PFSK-1 (cell line): ENCODE results near the gene NRCAM.

Source experiments
- FOXP2 ChIP-seq: optimal IDR thresholded peaks from 2 replicates; pipeline ENCODE3; 2011; ENCODE audit warnings: borderline replicate concordance, control low read depth, inconsistent platforms; ENCODE audit not compliant: insufficient read depth; ENCODE audit errors: extremely low read length, extremely low read depth
- POLR2AphosphoS5 ChIP-seq: IDR thresholded peaks from 2 replicates; pipeline ENCODE4 v1.6.1; 2012; ENCODE audit warnings: low read depth, mild to moderate bottlenecking, control low read depth, low read length, moderate library complexity
- REST ChIP-seq, 2 experiments: IDR thresholded peaks; 2 replicates each; pipeline versions ENCODE4 v1.6.1 to v1.8.0; 2011 to 2012; ENCODE audit warnings: low read depth in 2 of 2, low read length in 2 of 2, control low read depth in 1 of 2, inconsistent platforms in 1 of 2, mild to moderate bottlenecking in 1 of 2, moderate library complexity in 1 of 2; ENCODE audit not compliant: insufficient read depth in 1 of 2
- SIN3A ChIP-seq: IDR thresholded peaks from 2 replicates; pipeline ENCODE4 v1.6.1; 2012; ENCODE audit warnings: mild to moderate bottlenecking, low read length, moderate library complexity, borderline replicate concordance; ENCODE audit not compliant: insufficient read depth
- TAF1 ChIP-seq: IDR thresholded peaks from 2 replicates; pipeline ENCODE4 v1.6.1; 2012; ENCODE audit warnings: low read length, control low read depth, borderline replicate concordance; ENCODE audit not compliant: insufficient read depth

The NRCAM gene

GRCh38 chr7:108225531-108226181 is 230.6 kb downstream of the NRCAM start:
- TF ChIP-seq POLR2AphosphoS5: no peak
- TF ChIP-seq FOXP2: no peak
- TF ChIP-seq SIN3A: no peak
- TF ChIP-seq TAF1: no peak
- no peak for TF ChIP-seq REST (IDR thresholded peaks at IDR 0.05; ENCODE audit: insufficient read depth in 1 of 2, low read depth in 2 of 2, low read length in 2 of 2)

- TF ChIP-seq REST (IDR thresholded peaks at IDR 0.05; ENCODE audit: insufficient read depth in 1 of 2, low read depth in 2 of 2, low read length in 2 of 2) (no peak), SIN3A (no peak), FOXP2 (no peak), POLR2AphosphoS5 (no peak), TAF1 (no peak)
Measured at GRCh38 chr7:108224387-108224786, 231.8 kb downstream of the NRCAM start.

GRCh38 chr7:108222236-108222892 is 233.9 kb downstream of the NRCAM start:
- TF ChIP-seq POLR2AphosphoS5 (no peak), REST (IDR thresholded peaks at IDR 0.05; ENCODE audit: insufficient read depth in 1 of 2, low read depth in 2 of 2, low read length in 2 of 2) (no peak), SIN3A (no peak), FOXP2 (no peak), TAF1 (no peak)

- TF ChIP-seq POLR2AphosphoS5 (no peak), SIN3A (no peak), REST (IDR thresholded peaks at IDR 0.05; ENCODE audit: insufficient read depth in 1 of 2, low read depth in 2 of 2, low read length in 2 of 2) (no peak), FOXP2 (no peak), TAF1 (no peak)
Measured at GRCh38 chr7:108211382-108212201, 244.6 kb downstream of the NRCAM start.
